GM23338 (cell line): ENCODE measurements around the gene INPP4B. TPM values are rescaled to one million over a fixed set of nuclear protein-coding genes. Genes with fewer than 3 reads are reported as not detected.
"Not testable (repeated sequence)": the region's sequence is repeated elsewhere in the genome, so short reads cannot be mapped to it uniquely, and the experiment has no call there.

ENCODE experiments used
- ATAC-seq: fragments of 200-7000 bp; cut with Tn5 transposase; 3 replicates; pipeline ENCODE4 v1.9.1; 2020
- DNase-seq: peaks from one replicate; pipeline ENCODE4 v3.0.0-alpha.2; 2015; ENCODE audit warnings: low spot score
- H2AFZ ChIP-seq: fragments of 200-600 bp; sonication (generic); 2 replicates; pipeline ENCODE4 v1.8.0; 2016; ENCODE audit warnings: antibody characterized with exemption, mild to moderate bottlenecking, moderate library complexity
- H3F3A ChIP-seq: fragments of 200-600 bp; sonication (generic); replicated peaks from 2 replicates; pipeline ENCODE4 v1.8.0; 2017; ENCODE audit warnings: antibody characterized with exemption, mixed run types, low read depth
- H3K27ac ChIP-seq: fragments of 200-600 bp; sonication (generic); 2 replicates; pipeline ENCODE4 v1.6.1; 2016; ENCODE audit warnings: low read depth
- H3K27me3 ChIP-seq: fragments of 200-600 bp; sonication (generic); 2 replicates; pipeline ENCODE4 v1.8.0; 2016; ENCODE audit warnings: mild to moderate bottlenecking, mixed run types, moderate library complexity; ENCODE audit not compliant: insufficient read depth
- H3K36me3 ChIP-seq: fragments of 200-600 bp; sonication (generic); 2 replicates; pipeline ENCODE4 v1.8.0; 2016; ENCODE audit warnings: mild to moderate bottlenecking; ENCODE audit not compliant: insufficient read depth
- H3K4me1 ChIP-seq: fragments of 200-600 bp; sonication (generic); 2 replicates; pipeline ENCODE4 v1.8.0; 2016; ENCODE audit warnings: mild to moderate bottlenecking, moderate library complexity; ENCODE audit not compliant: insufficient read depth
- H3K4me2 ChIP-seq: fragments of 200-600 bp; sonication (generic); 2 replicates; pipeline ENCODE4 v1.7.1; 2017; ENCODE audit warnings: mixed run types
- H3K4me3 ChIP-seq: fragments of 200-600 bp; sonication (generic); 2 replicates; pipeline ENCODE4 v1.6.1; 2016; ENCODE audit warnings: mixed run types
- H3K79me2 ChIP-seq: fragments of 200-600 bp; sonication (generic); replicated peaks from 2 replicates; pipeline ENCODE4 v1.8.0; 2017; ENCODE audit warnings: mild to moderate bottlenecking; ENCODE audit not compliant: insufficient read depth
- H3K9me2 ChIP-seq: fragments of 200-600 bp; sonication (generic); 2 replicates; pipeline ENCODE4 v1.8.0; 2017; ENCODE audit not compliant: insufficient read depth
- H4K20me1 ChIP-seq: fragments of 200-600 bp; sonication (generic); replicated peaks from 2 replicates; pipeline ENCODE4 v1.8.0; 2017; ENCODE audit warnings: mild to moderate bottlenecking; ENCODE audit not compliant: insufficient read depth
- H3K27ac Mint-ChIP-seq: 2 replicates; pipeline ENCODE4 v1.8.0; 2020; ENCODE audit warnings: inconsistent platforms, mild to moderate bottlenecking, moderate library complexity, mixed read lengths
- H3K27me3 Mint-ChIP-seq: 3 replicates; pipeline ENCODE4 v1.8.0; 2022; ENCODE audit warnings: low read depth, mild to moderate bottlenecking, moderate library complexity, mixed read lengths, inconsistent platforms; ENCODE audit not compliant: insufficient read depth, poor library complexity
- H3K36me3 Mint-ChIP-seq: 3 replicates; pipeline ENCODE4 v1.8.0; 2021; ENCODE audit warnings: low read depth, mild to moderate bottlenecking, inconsistent platforms, moderate library complexity, mixed read lengths
- H3K4me1 Mint-ChIP-seq: 3 replicates; pipeline ENCODE4 v1.8.0; 2020; ENCODE audit warnings: mild to moderate bottlenecking, inconsistent platforms, mixed read lengths
- H3K4me3 Mint-ChIP-seq: 3 replicates; pipeline ENCODE4 v1.8.0; 2021; ENCODE audit warnings: moderate library complexity, mild to moderate bottlenecking, inconsistent platforms, mixed read lengths
- H3K9me3 Mint-ChIP-seq: 3 replicates; pipeline ENCODE4 v1.8.0; 2020; ENCODE audit warnings: moderate library complexity, mild to moderate bottlenecking, inconsistent platforms, mixed read lengths
- EZH2 ChIP-seq: fragments of 200-600 bp; sonication (generic); IDR thresholded peaks from one replicate; pipeline ENCODE4 v1.8.0; 2017; ENCODE audit warnings: antibody characterized with exemption, mild to moderate bottlenecking, low read depth; ENCODE audit not compliant: unreplicated experiment
- EZH2phosphoT487 ChIP-seq: fragments of 200-600 bp; sonication (generic); IDR thresholded peaks from one replicate; pipeline ENCODE4 v1.8.1; 2018; ENCODE audit warnings: antibody characterized with exemption; ENCODE audit not compliant: unreplicated experiment
- NANOG ChIP-seq: IDR thresholded peaks from 2 replicates; pipeline ENCODE4 v1.6.1; 2016; ENCODE audit warnings: antibody characterized with exemption, borderline replicate concordance
- POLR2AphosphoS5 ChIP-seq: IDR thresholded peaks from 2 replicates; pipeline ENCODE4 v1.6.1; 2016; ENCODE audit warnings: antibody characterized with exemption, low read depth
- ZNF331 ChIP-seq: fragments of 250-450 bp; sonication (Bioruptor Pico); IDR thresholded peaks from 2 replicates; pipeline ENCODE4 v1.5.0; 2020; ENCODE audit warnings: low read depth, mild to moderate bottlenecking, moderate library complexity
- polyA plus RNA-seq: library from polyadenylated mRNA; unstranded; fragments of >200 nt; fragmentation: Nextera tagmentation; extraction: Ambion mirVana; gene quantifications from 2 replicates; pipeline ENCODE4 v1.2.1, GENCODE V29; 2016
- total RNA-seq: library from RNA; depleted of rRNA; stranded (reverse); fragments of >200 nt; shearing (Covaris generic); gene quantifications from 2 replicates; pipeline ENCODE4 v1.2.3, GENCODE V29; 2014
- TF ChIP-seq, protein P1 (sequence below): IDR thresholded peaks from one replicate; pipeline ENCODE4 v1.6.1; 2018; ENCODE audit warnings: antibody characterized with exemption; ENCODE audit not compliant: unreplicated experiment
- TF ChIP-seq, protein P2 (sequence below): IDR thresholded peaks from 2 replicates; pipeline ENCODE4 v1.6.1; 2016; ENCODE audit warnings: antibody characterized with exemption
- TF ChIP-seq, protein P3 (sequence below), 2 experiments: fragments of 200-600 bp in 1 of 2; sonication (generic) in 1 of 2; conservative IDR thresholded peaks; 2 replicates each; pipeline versions ENCODE4 v1.5.1 to v1.6.1; 2016 to 2017; ENCODE audit warnings: antibody characterized with exemption in 2 of 2, low read depth in 2 of 2, mild to moderate bottlenecking in 2 of 2, moderate library complexity in 1 of 2

Gene INPP4B
- total and polyA plus RNA-seq, 2 experiments from 2014 or later: 0.11 to 0.14 TPM

DNA sequence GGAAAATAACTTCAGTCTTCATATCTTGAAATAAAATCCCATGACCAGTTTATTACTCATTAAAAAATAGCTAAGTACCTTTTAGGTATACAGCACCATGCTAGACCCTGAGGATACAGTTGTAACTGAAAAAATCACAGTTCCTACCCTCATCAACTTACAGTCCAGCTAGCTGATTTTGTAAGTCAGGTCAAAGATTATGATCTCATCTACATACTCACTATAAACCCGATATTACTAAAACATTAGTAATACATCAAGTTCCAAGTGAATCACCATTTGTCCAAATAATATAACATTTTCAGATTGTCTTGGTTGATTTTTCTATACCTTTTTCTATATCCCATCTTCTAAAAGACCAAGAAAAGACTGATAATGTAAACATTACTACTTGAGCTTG, 333.9 kb downstream of the INPP4B start:
- no peak overlapping the region for H3K4me2 ChIP-seq
- ATAC-seq: no peak
- no peak overlapping the region for H3K27ac ChIP-seq
- H3K27me3 ChIP-seq: no peaks in the 10 kb centered on the region
- H3K27ac Mint-ChIP-seq: no peak overlapping the region
- H3K36me3 ChIP-seq: no peaks in the 10 kb centered on the region
- H3F3A ChIP-seq: no peaks in the 10 kb centered on the region
- no peaks in the 10 kb centered on the region for H3K79me2 ChIP-seq
- TF ChIP-seq, protein P1, sequence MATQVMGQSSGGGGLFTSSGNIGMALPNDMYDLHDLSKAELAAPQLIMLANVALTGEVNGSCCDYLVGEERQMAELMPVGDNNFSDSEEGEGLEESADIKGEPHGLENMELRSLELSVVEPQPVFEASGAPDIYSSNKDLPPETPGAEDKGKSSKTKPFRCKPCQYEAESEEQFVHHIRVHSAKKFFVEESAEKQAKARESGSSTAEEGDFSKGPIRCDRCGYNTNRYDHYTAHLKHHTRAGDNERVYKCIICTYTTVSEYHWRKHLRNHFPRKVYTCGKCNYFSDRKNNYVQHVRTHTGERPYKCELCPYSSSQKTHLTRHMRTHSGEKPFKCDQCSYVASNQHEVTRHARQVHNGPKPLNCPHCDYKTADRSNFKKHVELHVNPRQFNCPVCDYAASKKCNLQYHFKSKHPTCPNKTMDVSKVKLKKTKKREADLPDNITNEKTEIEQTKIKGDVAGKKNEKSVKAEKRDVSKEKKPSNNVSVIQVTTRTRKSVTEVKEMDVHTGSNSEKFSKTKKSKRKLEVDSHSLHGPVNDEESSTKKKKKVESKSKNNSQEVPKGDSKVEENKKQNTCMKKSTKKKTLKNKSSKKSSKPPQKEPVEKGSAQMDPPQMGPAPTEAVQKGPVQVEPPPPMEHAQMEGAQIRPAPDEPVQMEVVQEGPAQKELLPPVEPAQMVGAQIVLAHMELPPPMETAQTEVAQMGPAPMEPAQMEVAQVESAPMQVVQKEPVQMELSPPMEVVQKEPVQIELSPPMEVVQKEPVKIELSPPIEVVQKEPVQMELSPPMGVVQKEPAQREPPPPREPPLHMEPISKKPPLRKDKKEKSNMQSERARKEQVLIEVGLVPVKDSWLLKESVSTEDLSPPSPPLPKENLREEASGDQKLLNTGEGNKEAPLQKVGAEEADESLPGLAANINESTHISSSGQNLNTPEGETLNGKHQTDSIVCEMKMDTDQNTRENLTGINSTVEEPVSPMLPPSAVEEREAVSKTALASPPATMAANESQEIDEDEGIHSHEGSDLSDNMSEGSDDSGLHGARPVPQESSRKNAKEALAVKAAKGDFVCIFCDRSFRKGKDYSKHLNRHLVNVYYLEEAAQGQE: no peak
- no peak for TF ChIP-seq ZNF331 (CRISPR knock-in tag)
- no peak overlapping the region for H3K4me3 Mint-ChIP-seq
- no peak overlapping the region for H3K4me3 ChIP-seq
- no peaks in the 10 kb centered on the region for H3K4me1 ChIP-seq
- H3K27me3 Mint-ChIP-seq: no peaks in the 10 kb centered on the region
- no peak for DNase-seq
- no peak overlapping the region for H2AFZ ChIP-seq
- no peaks in the 10 kb centered on the region for H3K9me3 Mint-ChIP-seq
- H3K4me1 Mint-ChIP-seq: no peaks in the 10 kb centered on the region
- no peaks in the 10 kb centered on the region for H3K9me2 ChIP-seq
- no peaks in the 10 kb centered on the region for H4K20me1 ChIP-seq
- H3K36me3 Mint-ChIP-seq: no peaks in the 10 kb centered on the region

DNA sequence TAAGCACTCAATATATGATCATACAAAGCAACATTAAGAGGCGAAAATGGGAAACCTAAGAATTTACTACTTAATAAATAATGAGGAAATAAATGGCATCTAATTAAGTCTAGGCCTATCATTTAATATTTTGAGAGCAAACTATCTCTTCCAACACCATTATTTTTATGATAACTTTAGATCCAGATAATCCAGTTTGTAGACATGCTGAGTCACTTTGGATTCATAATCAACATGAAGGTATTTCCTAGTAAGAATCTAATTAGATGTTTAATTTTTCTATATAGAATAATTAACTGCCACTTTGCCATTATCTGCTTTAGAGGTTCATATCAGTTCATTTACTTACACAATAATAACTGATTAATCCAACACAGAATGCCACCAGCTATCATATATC, 336.2 kb downstream of the INPP4B start:
- Mint-ChIP-seq H3K36me3 (no peaks in the 10 kb centered on the region), H3K27me3 (no peaks in the 10 kb centered on the region), H3K9me3 (no peaks in the 10 kb centered on the region), H3K27ac (no peak overlapping the region), H3K4me1 (no peaks in the 10 kb centered on the region), H3K4me3 (no peak overlapping the region)
- TF ChIP-seq, protein P2, sequence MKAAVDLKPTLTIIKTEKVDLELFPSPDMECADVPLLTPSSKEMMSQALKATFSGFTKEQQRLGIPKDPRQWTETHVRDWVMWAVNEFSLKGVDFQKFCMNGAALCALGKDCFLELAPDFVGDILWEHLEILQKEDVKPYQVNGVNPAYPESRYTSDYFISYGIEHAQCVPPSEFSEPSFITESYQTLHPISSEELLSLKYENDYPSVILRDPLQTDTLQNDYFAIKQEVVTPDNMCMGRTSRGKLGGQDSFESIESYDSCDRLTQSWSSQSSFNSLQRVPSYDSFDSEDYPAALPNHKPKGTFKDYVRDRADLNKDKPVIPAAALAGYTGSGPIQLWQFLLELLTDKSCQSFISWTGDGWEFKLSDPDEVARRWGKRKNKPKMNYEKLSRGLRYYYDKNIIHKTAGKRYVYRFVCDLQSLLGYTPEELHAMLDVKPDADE: no peak
- TF ChIP-seq, protein P1: no peak
- no peak for TF ChIP-seq NANOG
- TF ChIP-seq, protein P3, sequence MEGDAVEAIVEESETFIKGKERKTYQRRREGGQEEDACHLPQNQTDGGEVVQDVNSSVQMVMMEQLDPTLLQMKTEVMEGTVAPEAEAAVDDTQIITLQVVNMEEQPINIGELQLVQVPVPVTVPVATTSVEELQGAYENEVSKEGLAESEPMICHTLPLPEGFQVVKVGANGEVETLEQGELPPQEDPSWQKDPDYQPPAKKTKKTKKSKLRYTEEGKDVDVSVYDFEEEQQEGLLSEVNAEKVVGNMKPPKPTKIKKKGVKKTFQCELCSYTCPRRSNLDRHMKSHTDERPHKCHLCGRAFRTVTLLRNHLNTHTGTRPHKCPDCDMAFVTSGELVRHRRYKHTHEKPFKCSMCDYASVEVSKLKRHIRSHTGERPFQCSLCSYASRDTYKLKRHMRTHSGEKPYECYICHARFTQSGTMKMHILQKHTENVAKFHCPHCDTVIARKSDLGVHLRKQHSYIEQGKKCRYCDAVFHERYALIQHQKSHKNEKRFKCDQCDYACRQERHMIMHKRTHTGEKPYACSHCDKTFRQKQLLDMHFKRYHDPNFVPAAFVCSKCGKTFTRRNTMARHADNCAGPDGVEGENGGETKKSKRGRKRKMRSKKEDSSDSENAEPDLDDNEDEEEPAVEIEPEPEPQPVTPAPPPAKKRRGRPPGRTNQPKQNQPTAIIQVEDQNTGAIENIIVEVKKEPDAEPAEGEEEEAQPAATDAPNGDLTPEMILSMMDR (conservative IDR thresholded peaks at IDR 0.05; ENCODE audit: low read depth in 2 of 2): no peak
- TF ChIP-seq EZH2: no peak
- TF ChIP-seq EZH2phosphoT487: no peak
- no peak for TF ChIP-seq POLR2AphosphoS5
- Histone ChIP-seq H4K20me1 (no peaks in the 10 kb centered on the region), H3K27ac (no peak overlapping the region), H3K9me2 (no peaks in the 10 kb centered on the region), H2AFZ (no peak overlapping the region), H3F3A (no peaks in the 10 kb centered on the region), H3K4me2 (no peak overlapping the region), H3K4me1 (no peaks in the 10 kb centered on the region), H3K4me3 (no peak overlapping the region), H3K36me3 (no peaks in the 10 kb centered on the region), H3K79me2 (no peaks in the 10 kb centered on the region), H3K27me3 (no peaks in the 10 kb centered on the region)
- DNase-seq (no peak), ATAC-seq (no peak)

DNA sequence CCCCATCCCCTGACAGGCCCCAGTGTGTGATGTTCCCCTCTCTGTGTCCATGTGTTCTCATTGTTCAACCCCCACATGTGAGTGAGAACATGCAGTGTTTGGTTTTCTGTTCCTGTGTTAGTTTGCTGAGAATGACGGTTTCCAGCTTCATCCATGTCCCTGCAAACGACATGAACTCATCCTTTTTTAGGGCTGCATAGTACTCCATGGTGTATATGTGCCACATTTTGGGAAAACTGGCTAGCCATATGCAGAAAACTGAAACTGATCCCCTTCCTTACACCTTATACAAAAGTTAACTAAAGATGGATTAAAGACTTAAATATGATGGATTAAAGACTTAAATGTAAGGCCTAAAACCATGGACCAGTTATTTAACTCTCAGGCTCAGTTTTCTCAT, 336.7 kb downstream of the INPP4B start:
- H3K4me3 Mint-ChIP-seq, H3K79me2 ChIP-seq, H3K36me3 Mint-ChIP-seq, H3K4me1 ChIP-seq, H3K4me2 ChIP-seq, H3K4me1 Mint-ChIP-seq, H4K20me1 ChIP-seq, DNase-seq, H3F3A ChIP-seq, H3K27ac Mint-ChIP-seq, H3K9me2 ChIP-seq, ATAC-seq, H3K27me3 ChIP-seq, H3K9me3 Mint-ChIP-seq, H3K27me3 Mint-ChIP-seq, H3K36me3 ChIP-seq, H3K4me3 ChIP-seq, H2AFZ ChIP-seq, H3K27ac ChIP-seq: not testable (repeated sequence)
